K562 (cell line): ENCODE data around the gene CDH5. TPM values are rescaled to one million over a fixed set of nuclear protein-coding genes. Genes with fewer than 3 reads are reported as not detected.

Experiments used
- ATAC-seq: fragments of 200-7000 bp; cut with Tn5 transposase; 3 replicates; pipeline ENCODE4 v1.9.1; 2020; ENCODE audit warnings: moderate library complexity
- BruUV-seq: library from RNA; stranded (reverse); fragments of 400-500 nt; replicated peaks from 2 replicates; lab custom pipeline; 2021; lab: Mats Ljungman, UMichigan
- CTCF ChIA-PET: fragments of 300-600 bp; formaldehyde crosslinking; extraction: SDS; loops from one replicate; lab custom pipeline; 2021; ENCODE audit warnings: low intra/inter-chr PET ratio; lab: Yijun Ruan, JAX
- POLR2A ChIA-PET: fragments of 300-600, 350-650 bp; sonication (Branson Sonifier 250); formaldehyde crosslinking; extraction: SDS; loops from one replicate; lab custom pipeline; 2021; ENCODE audit warnings: antibody characterized with exemption, inconsistent platforms; lab: Yijun Ruan, JAX
- DNase-seq, 4 experiments: peaks; one replicate each; pipeline versions ENCODE4 v3.0.0 to v3.0.0-alpha.2; 2011 to 2018; ENCODE audit warnings: low spot score in 3 of 4, mixed read lengths in 3 of 4; ENCODE audit errors: extremely low read depth in 1 of 4
- FAIRE-seq: peaks from 2 replicates; lab custom pipeline; 2011; peaks lifted over from hg19 to GRCh38; lab: Jason Lieb, UNC
- H2AFZ ChIP-seq: 2 replicates; pipeline ENCODE4 v1.6.0; 2011; ENCODE audit warnings: low read depth, low read length, control low read depth, inconsistent platforms
- H3K27ac ChIP-seq: fragments of 200-600 bp; 3 replicates; pipeline ENCODE4 v1.8.0; 2011; ENCODE audit warnings: low read depth, mild to moderate bottlenecking, control low read depth, inconsistent platforms, low read length, moderate library complexity, mixed read lengths; ENCODE audit errors: extremely low read depth
- H3K27me3 ChIP-seq, 2 experiments: fragments of 300-600 bp in 1 of 2; 2 replicates in 1 of 2; 3 replicates in 1 of 2; pipeline versions ENCODE4 v1.6.0 to v1.8.0; 2011; ENCODE audit warnings: inconsistent platforms in 2 of 2, low read length in 2 of 2, mild to moderate bottlenecking in 1 of 2, mixed read lengths in 1 of 2, moderate library complexity in 1 of 2; ENCODE audit not compliant: control insufficient read depth in 2 of 2, insufficient read depth in 2 of 2
- H3K36me3 ChIP-seq: fragments of 300-600 bp; 3 replicates; pipeline ENCODE4 v1.8.0; 2011; ENCODE audit warnings: mild to moderate bottlenecking, low read length, inconsistent platforms; ENCODE audit not compliant: control insufficient read depth, insufficient read depth
- H3K4me1 ChIP-seq, 2 experiments: fragments of 200-600 bp in 1 of 2; replicated peaks in 1 of 2; 2 replicates in 1 of 2; 3 replicates in 1 of 2; pipeline versions ENCODE4 v1.5.1 to v1.8.0; 2011; ENCODE audit warnings: inconsistent platforms in 2 of 2, low read length in 2 of 2, mild to moderate bottlenecking in 1 of 2, mixed read lengths in 1 of 2, moderate library complexity in 1 of 2; ENCODE audit not compliant: control insufficient read depth in 2 of 2, insufficient read depth in 2 of 2
- H3K4me2 ChIP-seq: 2 replicates; pipeline ENCODE4 v1.6.1; 2011; ENCODE audit warnings: low read length, control low read depth, inconsistent platforms, mixed read lengths; ENCODE audit not compliant: insufficient read depth
- H3K4me3 ChIP-seq: fragments of 200-600 bp; sonication (generic), shearing (Covaris generic); 2 replicates; pipeline ENCODE4 v1.5.1; 2016; ENCODE audit warnings: control low read depth, inconsistent platforms
- H3K79me2 ChIP-seq: fragments of 200-600 bp; 3 replicates; pipeline ENCODE4 v1.8.0; 2011; ENCODE audit warnings: low read length, inconsistent platforms; ENCODE audit not compliant: control insufficient read depth, insufficient read depth
- H3K9ac ChIP-seq, 2 experiments: 2 replicates each; pipeline versions ENCODE4 v1.6.0 to v1.6.1; 2011; ENCODE audit warnings: low read depth in 2 of 2, low read length in 2 of 2, control low read depth in 1 of 2, inconsistent platforms in 1 of 2, mild to moderate bottlenecking in 1 of 2, mixed read lengths in 1 of 2; ENCODE audit not compliant: insufficient read depth in 1 of 2
- H3K9me1 ChIP-seq: one replicate; pipeline ENCODE4 v1.6.0; 2011; ENCODE audit warnings: inconsistent platforms, mild to moderate bottlenecking, low read length, moderate library complexity; ENCODE audit not compliant: control insufficient read depth, insufficient read depth
- H3K9me3 ChIP-seq: replicated peaks from 2 replicates; pipeline ENCODE4 v1.5.1; 2011; ENCODE audit warnings: low read depth, low read length, inconsistent platforms; ENCODE audit not compliant: control insufficient read depth, insufficient read depth
- H4K20me1 ChIP-seq: replicated peaks from 2 replicates; pipeline ENCODE4 v1.6.1; 2011; ENCODE audit warnings: low read length, inconsistent platforms, mixed read lengths; ENCODE audit not compliant: control insufficient read depth, insufficient read depth
- BRF1 ChIP-seq: IDR thresholded peaks from 3 replicates; pipeline ENCODE4 v1.6.1; 2011; ENCODE audit warnings: borderline replicate concordance, mild to moderate bottlenecking; ENCODE audit not compliant: insufficient read length; ENCODE audit errors: extremely low read depth
- HES1 ChIP-seq: fragments of 450-650 bp; IDR thresholded peaks from 2 replicates; pipeline ENCODE4 v1.6.1; 2016; ENCODE audit warnings: low read depth, mild to moderate bottlenecking, moderate library complexity
- MTF1 ChIP-seq: fragments of 250-450 bp; sonication (Bioruptor Pico); IDR thresholded peaks from 2 replicates; pipeline ENCODE4 v1.9.0; 2021; ENCODE audit warnings: moderate library complexity, mild to moderate bottlenecking, inconsistent platforms, borderline replicate concordance
- RBM25 ChIP-seq: fragments of 200-400 bp; formaldehyde crosslinking; IDR thresholded peaks from 2 replicates; pipeline ENCODE4 v1.6.1; 2018; ENCODE audit warnings: low read length, low read depth, moderate library complexity; ENCODE audit not compliant: severe bottlenecking
- SP2 ChIP-seq: IDR thresholded peaks from 2 replicates; pipeline ENCODE4 v1.6.1; 2011; ENCODE audit warnings: mild to moderate bottlenecking, low read depth, low read length, moderate library complexity; ENCODE audit not compliant: poor library complexity, severe bottlenecking; ENCODE audit errors: extremely low read depth
- TARDBP ChIP-seq: fragments of 450-650 bp; IDR thresholded peaks from 2 replicates; pipeline ENCODE4 v1.6.1; 2016
- ZNF23 ChIP-seq: fragments of 250-450 bp; sonication (Bioruptor Pico); IDR thresholded peaks from 2 replicates; pipeline ENCODE4 v1.4.0; 2020; ENCODE audit warnings: mild to moderate bottlenecking
- ZNF277 ChIP-seq: fragments of 250-450 bp; sonication (Bioruptor Pico); IDR thresholded peaks from 2 replicates; pipeline ENCODE4 v1.8.0; 2022; ENCODE audit warnings: inconsistent platforms, mild to moderate bottlenecking, moderate library complexity, borderline replicate concordance
- ZNF57 ChIP-seq: fragments of 450-650 bp; formaldehyde crosslinking; IDR thresholded peaks from 2 replicates; pipeline ENCODE4 v1.4.0; 2020; ENCODE audit warnings: mild to moderate bottlenecking, moderate library complexity
- ZNF589 ChIP-seq: fragments of 200-800 bp; sonication (Bioruptor generic); IDR thresholded peaks from 2 replicates; pipeline ENCODE4 v1.6.1; 2016; ENCODE audit warnings: low read depth, missing genetic modification characterization, missing compliant biosample characterization
- ZNF655 ChIP-seq: fragments of 250-450 bp; sonication (Bioruptor Pico); IDR thresholded peaks from 2 replicates; pipeline ENCODE4 v1.5.0; 2021
- WGBS: fragments of 100-300 bp; shearing (Covaris generic); methylation state at CpG from one replicate; pipeline ENCODE4 v1.1.6; 2016; ENCODE audit warnings: low coverage, mixed read lengths; ENCODE audit not compliant: insufficient coverage; ENCODE audit errors: missing lambda C conversion rate; 5-methylcytosine and 5-hydroxymethylcytosine counted together
- in situ Hi-C: fragments of 300-500 bp; cut with MboI; formaldehyde crosslinking; loops from 4 replicates; pipeline ENCODE4 v1.15.0; 2018; ENCODE audit warnings: inconsistent platforms, mixed read lengths
- intact Hi-C: fragments of 100-400 bp; cut with micrococcal nuclease; formaldehyde crosslinking; loops from 2 replicates; pipeline ENCODE4 v1.14.2; 2022
- polyA plus RNA-seq, 8 experiments: library from polyadenylated mRNA; depleted of rRNA in 4 of 8; stranded (reverse) in 5 of 8; unstranded in 3 of 8; fragments of >200 nt; fragmentation: Nextera tagmentation in 2 of 8; fragmentation: Illumina TruSeq in 1 of 8; extraction: Ambion mirVana in 2 of 8; extraction: Trizol in 1 of 8; gene quantifications; 2 replicates each; pipeline versions ENCODE4 v1.2.1 to v1.2.3, GENCODE V29; 2011 to 2014; ENCODE audit warnings: inconsistent platforms in 1 of 8, missing spikeins in 1 of 8
- total RNA-seq, 7 experiments: library from RNA; depleted of rRNA in 6 of 7; stranded (reverse); fragments of >200 nt in 6 of 7; fragmentation: Illumina TruSeq in 2 of 7; extraction: Trizol in 2 of 7; gene quantifications; 2 replicates each; pipeline versions ENCODE4 v1.2.1 to v1.2.3, GENCODE V29; 2011 to 2021; ENCODE audit warnings: low replicate concordance in 1 of 7

Gene CDH5
- total and polyA plus RNA-seq, 9 of the 15 experiments (the other 6 are each of a cell fraction or from before 2014, with no cell fraction given), result not detected

- H4K20me1 ChIP-seq, result no peaks in the 10 kb centered on the region
- CTCF ChIA-PET, result no interaction called here
- ATAC-seq (no peak), DNase-seq (no peak), FAIRE-seq (no peak)
- H3K9ac ChIP-seq, result no peak overlapping the region
- no peaks in the 10 kb centered on the region for H3K9me1 ChIP-seq
- H3K27me3 ChIP-seq, result peaks cover 3 to 31% of the 10 kb centered on the region in 2 experiments; a peak in 2 of 5 replicates
- H3K4me2 ChIP-seq, result no peak overlapping the region
- H3K36me3 ChIP-seq, result no peaks in the 10 kb centered on the region
- H3K9me3 ChIP-seq, result no peaks in the 10 kb centered on the region
- H3K27ac ChIP-seq, result no peak overlapping the region
- H3K4me1 ChIP-seq, result no peaks in the 10 kb centered on the region
- intact Hi-C loops (no loop called here), in situ Hi-C loops (no loop called here)
- H3K79me2 ChIP-seq, result no peaks in the 10 kb centered on the region
- BruUV-seq, result no TSS peak
- TF ChIP-seq RBM25, result no peak
- no peak for TF ChIP-seq TARDBP
- TF ChIP-seq ZNF655 (CRISPR knock-in tag), result no peak
- TF ChIP-seq SP2, result no peak
- TF ChIP-seq BRF1, result no peak
- H3K4me3 ChIP-seq, result no peak overlapping the region
- POLR2A ChIA-PET, result interaction anchor here (0.6 kb wide), 1 partner anchor 56 kb away, joined by 4 read pairs; no protein-coding TSS in a partner anchor
- H2AFZ ChIP-seq, result no peak overlapping the region
These were observed 81.0 kb downstream of the CDH5 start for GRCh38 chr16:66447491-66447890.

- ATAC-seq (no peak), FAIRE-seq (no peak), DNase-seq (no peak)
- no peaks in the 10 kb centered on the region for H3K4me1 ChIP-seq
- no peaks in the 10 kb centered on the region for H3K9me1 ChIP-seq
- peaks cover 5 to 16% of the 10 kb centered on the region in 2 experiments; a peak in 4 of 5 replicates for H3K27me3 ChIP-seq
- WGBS, result 0% methylated on average over 3 of the region's 3 CpGs
- ChIA-PET CTCF (no interaction called here), POLR2A (no interaction called here)
- no peaks in the 10 kb centered on the region for H3K9me3 ChIP-seq
- H3K9ac ChIP-seq, result no peak overlapping the region
- H2AFZ ChIP-seq, result no peak overlapping the region
- in situ Hi-C loops (no loop called here), intact Hi-C loops (no loop called here)
- H3K79me2 ChIP-seq, result no peaks in the 10 kb centered on the region
- H3K27ac ChIP-seq, result no peak overlapping the region
- H3K36me3 ChIP-seq, result no peaks in the 10 kb centered on the region
- no TSS peak for BruUV-seq
- no peak overlapping the region for H3K4me2 ChIP-seq
- H3K4me3 ChIP-seq, result no peak overlapping the region
- H4K20me1 ChIP-seq, result no peaks in the 10 kb centered on the region
- TF ChIP-seq ZNF277 (CRISPR knock-in tag) (no peak), ZNF57 (CRISPR knock-in tag) (no peak), ZNF23 (no peak), RBM25 (peak; percentile 48), ZNF589 (CRISPR knock-in tag) (no peak), HES1 (no peak), MTF1 (CRISPR knock-in tag) (no peak)
These were observed 85.1 kb downstream of the CDH5 start for GRCh38 chr16:66451548-66451947.
